GM21576 (cell line): ENCODE results near the gene FADS2.
A peak's percentile ranks its signal among the peaks of the same experiment; 100 is the strongest.

Experiments
- ATAC-seq: cut with Tn5 transposase; IDR thresholded peaks from one replicate; pipeline ENCODE4 v1.9.1; 2021; ENCODE audit warnings: mild to moderate bottlenecking, moderate library complexity; ENCODE audit not compliant: unreplicated experiment

FADS2 gene

DNA sequence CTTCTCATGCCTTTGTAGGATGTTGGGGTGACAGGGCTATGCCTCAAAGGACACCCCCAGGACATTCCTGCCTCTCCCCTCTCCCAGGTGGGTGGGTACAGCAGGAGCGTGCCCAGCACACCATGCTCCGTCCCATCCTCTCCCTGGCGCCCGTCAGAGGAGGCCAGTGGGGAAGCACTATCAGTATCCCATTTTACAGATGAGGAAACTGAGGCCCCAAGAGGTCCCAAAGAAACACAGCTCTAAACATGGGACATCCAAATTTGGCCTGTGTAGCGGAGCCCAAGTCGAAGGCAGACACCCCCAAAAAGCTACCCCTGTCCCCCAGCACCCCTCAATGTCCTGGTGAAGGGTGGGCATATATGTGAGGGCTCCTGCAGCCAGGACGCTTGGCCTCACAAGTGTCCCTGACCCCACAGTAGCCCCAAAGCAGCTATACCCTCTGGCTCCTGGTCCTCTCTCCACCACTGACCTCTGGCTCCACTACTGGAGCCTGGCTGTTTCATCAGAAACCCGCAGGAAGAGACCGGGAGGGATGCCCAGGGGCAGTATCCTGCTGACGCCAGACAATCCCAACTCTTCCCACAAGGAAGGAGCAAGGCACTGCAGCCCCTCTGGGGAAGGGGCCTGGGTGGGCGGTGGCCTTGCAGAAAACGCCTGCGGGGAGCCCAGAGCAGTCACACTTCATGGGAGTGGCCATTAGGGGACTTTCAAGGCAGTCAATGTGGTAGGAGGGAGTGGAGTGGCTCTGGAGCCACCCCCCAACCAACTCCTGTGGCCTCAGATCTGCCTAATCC lies 57.9 kb downstream of the FADS2 start:
- no peak for ATAC-seq

GRCh38 chr11:61886643-61887042 lies 58.5 kb downstream of the FADS2 start:
- no peak for ATAC-seq

DNA sequence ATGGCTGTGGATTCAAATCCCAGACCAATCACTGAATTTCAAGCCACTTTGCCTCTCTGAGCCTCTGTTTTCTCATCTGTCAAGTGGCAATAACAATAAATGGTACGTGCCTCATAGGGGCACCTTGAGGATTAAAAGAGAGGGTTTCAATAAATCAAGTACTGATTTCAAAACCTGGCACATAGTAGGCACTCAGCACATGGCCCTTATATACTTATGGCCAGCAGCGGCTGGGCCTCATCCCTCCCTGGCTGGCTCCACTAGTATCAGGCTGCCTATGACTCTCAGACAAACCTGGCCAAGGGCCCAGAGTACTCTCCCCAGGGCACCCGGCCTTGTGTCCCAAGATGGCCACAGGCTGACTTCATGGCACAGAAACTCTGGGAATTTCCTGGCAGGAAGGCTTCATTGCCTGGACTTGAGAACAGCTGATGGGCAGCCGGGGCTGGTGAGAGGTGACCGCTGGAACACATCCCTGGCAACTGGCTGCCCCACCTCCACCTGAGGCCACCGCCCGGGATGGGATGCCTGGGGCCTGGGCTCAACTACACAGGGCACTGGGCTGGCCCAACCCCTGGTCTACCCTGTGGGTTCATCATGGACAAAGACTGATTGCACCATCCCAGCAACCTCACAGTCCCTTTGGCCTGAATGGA lies 59.9 kb downstream of the FADS2 start:
- no peak for ATAC-seq

- no peak for ATAC-seq
Observed at GRCh38 chr11:61888590-61888989, 60.5 kb downstream of the FADS2 start.

DNA sequence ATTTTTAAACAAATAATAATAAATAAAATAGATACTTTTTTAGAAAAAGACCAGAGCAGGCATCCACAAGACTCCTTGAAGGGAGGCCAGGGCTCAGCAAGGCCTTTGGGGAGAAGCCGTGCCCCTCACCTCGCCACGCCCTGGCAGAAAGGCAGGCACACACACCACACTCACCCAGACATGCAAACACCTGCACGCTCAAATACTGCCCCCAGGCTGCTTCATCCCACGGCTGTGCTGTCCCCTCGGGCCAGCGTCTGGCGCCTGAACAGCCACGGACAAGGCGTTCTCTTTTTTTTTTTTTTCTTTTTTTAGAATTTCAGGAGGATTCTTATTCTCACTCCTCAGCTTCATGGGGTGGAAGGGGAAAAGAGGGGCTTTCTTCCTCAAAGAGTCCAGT lies 61.7 kb downstream of the FADS2 start:
- ATAC-seq: no peak

DNA sequence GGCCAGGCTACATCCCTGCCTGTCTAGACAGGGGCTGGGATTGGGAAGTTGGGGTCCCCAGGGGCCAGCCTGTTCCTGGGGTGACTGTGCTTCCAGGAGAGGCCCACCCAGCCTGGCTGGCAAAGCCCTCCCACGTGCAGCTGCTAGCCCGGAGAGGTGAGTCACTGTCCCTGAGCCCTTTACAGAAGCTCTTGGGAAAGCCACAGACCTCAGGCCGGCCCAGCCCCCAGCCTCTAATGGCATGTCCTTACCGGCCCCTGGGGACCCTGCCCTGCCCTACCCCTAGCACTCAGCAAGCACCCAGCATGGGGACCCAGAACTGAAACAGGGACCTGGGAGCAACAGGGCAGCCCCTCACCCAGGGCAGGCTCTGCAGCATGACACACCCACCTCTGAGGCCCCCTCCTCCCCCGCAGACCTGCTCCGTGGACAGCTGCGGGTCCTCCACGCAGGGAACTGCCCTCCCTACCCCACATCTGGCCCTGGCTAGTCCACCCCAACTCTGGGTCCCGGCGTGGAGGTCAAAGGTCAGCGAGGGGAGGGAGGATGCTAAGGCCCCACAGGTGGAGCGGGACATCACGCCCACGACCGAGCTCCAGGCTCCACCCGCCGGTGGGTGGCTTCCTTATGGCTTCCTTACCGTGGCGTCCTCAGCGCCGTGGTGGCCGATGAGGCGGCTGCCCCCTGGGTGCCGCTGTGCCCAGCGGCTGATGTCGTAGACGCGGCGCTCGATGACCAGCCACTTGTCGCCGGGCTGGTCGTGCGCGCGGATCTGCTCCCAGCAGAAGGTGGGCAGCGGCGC lies 62.6 kb downstream of the FADS2 start:
- peak; percentile 11 for ATAC-seq

- peak; percentile 47 for ATAC-seq
Observed at GRCh38 chr11:61891331-61892084, 63.4 kb downstream of the FADS2 start, which contains the start of gene FADS3. TSS of gene FADS3 (minus strand) at chr11:61891545. CDS start at chr11:61891381, 164 bp downstream.

DNA sequence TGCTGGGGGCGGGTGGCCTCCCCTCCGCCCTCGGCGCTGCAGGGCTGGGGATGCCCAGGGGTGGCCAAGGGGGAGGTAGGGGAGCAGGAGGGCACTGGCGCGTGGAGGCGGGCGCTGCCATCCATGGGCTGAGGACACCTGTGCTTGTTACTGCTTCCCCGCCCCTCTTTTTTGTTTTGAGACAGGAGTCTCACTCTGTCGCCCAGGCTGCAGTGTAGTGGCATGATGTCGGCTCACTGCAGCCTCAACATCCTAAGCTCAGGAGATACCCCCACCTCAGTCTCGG lies 63.9 kb downstream of the FADS2 start:
- peak; percentile 33 for ATAC-seq

- no peak for ATAC-seq
Observed at GRCh38 chr11:61893981-61894380, 65.9 kb downstream of the FADS2 start.

DNA sequence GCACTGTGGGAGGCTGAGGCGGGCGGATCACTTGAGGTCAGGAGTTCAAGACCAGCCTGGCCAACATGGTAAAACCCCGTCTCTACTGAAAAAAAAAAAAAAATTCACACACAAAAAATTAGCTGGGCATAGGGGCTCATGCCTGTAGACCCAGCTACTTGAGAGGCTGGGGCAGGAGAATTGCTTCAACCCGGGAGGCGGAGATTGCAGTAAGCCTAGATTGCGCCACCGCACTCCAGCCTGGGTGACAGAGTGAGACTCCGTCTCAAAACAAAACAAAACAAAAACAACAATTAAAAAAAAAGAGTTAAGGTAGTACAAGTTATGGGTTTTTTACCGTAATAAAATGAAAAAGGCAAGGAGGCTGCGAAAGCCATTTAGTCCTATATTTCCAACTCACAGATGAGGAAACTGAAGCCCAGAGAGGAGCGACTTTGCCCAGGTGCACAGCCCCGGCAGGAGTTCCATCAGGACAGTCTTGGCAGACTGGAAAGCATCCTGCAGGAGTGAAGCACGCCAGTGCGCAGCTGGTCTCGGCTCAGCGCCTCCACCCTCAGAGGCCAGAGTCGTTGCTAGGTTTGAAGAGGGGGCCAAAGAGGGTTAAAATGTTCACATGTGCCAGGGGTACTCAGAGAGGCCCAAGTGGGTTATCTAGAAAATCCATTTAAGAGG lies 67.1 kb downstream of the FADS2 start:
- no peak for ATAC-seq

DNA sequence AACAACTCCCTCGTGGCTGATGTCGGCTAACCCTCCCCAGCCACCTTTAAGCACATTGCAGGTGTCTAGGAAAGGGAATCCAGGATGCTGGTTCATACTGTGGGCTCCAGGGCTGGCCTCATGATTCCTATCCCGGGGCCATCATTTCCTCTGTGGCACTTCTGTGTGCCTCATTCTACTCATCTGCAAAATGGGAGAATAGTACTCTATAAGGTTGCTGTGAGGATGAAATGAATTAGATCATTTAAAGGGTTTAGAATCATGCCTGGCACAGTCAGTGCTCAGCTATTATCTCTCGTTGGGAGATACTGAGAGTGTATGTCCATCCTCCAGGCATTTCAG lies 67.6 kb downstream of the FADS2 start:
- ATAC-seq: no peak

DNA sequence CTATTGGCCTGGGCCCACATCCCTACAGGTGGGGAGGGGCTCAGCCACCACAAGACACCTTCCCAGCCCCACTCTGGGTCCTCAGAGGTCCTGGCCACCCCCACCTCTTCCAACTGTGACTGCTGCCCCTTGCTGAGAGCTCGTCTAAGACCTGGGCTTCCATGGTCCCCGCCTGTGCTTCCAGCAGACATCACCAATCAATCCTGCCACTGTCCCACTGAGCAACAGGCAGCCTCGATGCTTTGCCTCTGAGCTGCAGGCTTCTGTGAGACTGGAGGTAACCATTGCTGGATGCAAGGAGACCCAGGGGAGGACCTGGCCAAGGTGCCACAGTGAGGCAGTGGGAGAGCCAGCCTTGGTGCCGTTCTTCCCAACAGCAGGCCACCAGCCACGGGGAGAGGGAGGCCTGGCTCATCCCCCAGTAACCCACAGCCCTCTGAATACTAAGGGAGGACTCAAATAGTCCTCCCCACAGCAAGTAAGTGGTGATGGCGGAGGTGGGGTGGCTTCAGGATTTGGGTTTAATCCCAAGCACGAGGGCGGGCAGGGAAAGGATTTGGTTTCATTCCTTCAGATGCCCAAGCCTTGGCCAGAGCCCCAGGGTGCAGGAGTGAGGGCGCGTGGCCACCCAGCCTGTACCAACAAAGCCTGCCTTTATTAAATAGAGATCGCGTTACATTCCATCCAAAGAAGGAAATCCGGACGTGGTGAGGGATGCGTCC lies 68.7 kb downstream of the FADS2 start:
- ATAC-seq: no peak

- no peak for ATAC-seq
Observed at GRCh38 chr11:61897387-61898246, 69.5 kb downstream of the FADS2 start.

GRCh38 chr11:61898247-61898582 lies 70.1 kb downstream of the FADS2 start:
- no peak for ATAC-seq

- ATAC-seq: peak; percentile 70
Observed at GRCh38 chr11:61899146-61899841, 71.2 kb downstream of the FADS2 start.

GRCh38 chr11:61900251-61900650 lies 72.2 kb downstream of the FADS2 start:
- ATAC-seq: no peak

DNA sequence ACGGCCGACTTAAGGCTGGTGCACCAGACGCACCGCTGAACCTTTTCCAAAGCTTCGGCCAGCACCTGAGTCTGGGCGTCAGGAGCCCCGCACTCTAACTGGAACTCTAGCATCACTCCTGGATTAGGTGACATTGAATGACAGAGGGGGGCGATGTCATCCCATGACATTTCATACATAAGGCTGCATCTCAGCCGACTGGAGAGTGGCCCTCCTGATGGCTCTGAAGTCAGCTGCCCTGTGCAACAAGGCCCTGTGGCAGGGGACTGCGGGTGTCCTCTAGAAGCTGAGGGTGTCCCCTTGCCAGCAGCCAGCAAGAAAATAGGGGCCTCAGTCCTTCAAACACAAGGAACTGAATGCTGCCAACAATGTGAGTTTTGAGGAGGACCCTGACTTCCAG lies 73.3 kb downstream of the FADS2 start:
- ATAC-seq: no peak

GRCh38 chr11:61902313-61902712 lies 74.2 kb downstream of the FADS2 start:
- no peak for ATAC-seq

DNA sequence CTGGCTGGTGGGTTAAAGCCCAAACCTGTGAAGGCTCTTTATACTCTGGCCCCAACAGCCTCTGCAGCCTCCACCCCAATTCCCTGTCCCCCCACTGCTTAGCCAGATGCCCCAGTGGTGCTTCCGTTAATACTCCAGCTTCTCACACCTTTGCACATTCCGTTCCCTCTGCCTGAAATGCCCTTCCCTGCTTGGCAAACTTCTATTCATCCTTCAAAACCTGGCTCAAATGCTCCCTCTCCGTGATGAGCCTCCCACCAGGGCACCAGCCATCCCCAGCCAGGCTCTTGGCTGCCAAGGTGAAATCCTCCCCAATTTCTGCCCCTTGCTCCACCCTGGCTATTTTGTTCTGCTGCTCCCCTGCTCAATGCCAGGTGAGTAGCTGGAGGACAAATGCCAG lies 75.7 kb downstream of the FADS2 start:
- ATAC-seq: no peak
